Bladder microvascular endothelial cell (primary cell): ENCODE results near the gene LIF. TPM values are rescaled to one million over a fixed set of nuclear protein-coding genes. Genes with fewer than 3 reads are reported as not detected.

Experiments used
- total RNA-seq: library from RNA; depleted of rRNA; stranded (reverse); fragments of >200 nt; gene quantifications from 2 replicates; pipeline ENCODE4 v1.2.3, GENCODE V29; 2014

The LIF gene
- 0.49 and 2.0 TPM in 2 replicates for total RNA-seq

GRCh38 chr22:30245985-30246813, at the start of gene LIF:
LIF (minus strand) TSS chr22:30246759; CDS start chr22:30246695, 64 bp downstream.

GRCh38 chr22:30289141-30289979, 42.8 kb upstream of the LIF start, which contains the start of gene CASTOR1:
CASTOR1 (minus strand) TSS chr22:30289505; CDS start chr22:30289497, 8 bp downstream.

GRCh38 chr22:30266445-30267381, 20.2 kb upstream of the LIF start, which contains the start of gene OSM:
OSM (minus strand) TSS chr22:30266851; CDS start chr22:30266799, 52 bp downstream.

Other genes starting within 250 kb of the LIF start
- gene HORMAD2, start 166.3 kb downstream of the LIF start, total RNA-seq = not detected in 2 replicates
- gene OSM, start 20.1 kb upstream of the LIF start, total RNA-seq = not detected in 2 replicates
- gene CASTOR1, start 42.7 kb upstream of the LIF start, total RNA-seq = 8.8 and 8.9 TPM in 2 replicates
- gene TBC1D10A, start 80.2 kb upstream of the LIF start, total RNA-seq = 6.2 and 10.8 TPM in 2 replicates
- gene SF3A1, start 110.1 kb upstream of the LIF start, total RNA-seq = 16.8 and 33.2 TPM in 2 replicates
- gene CCDC157, start 110.2 kb upstream of the LIF start, total RNA-seq = 0.81 and 1.1 TPM in 2 replicates
- 13.8 and 22.3 TPM in 2 replicates for gene RNF215, start 140.7 kb upstream of the LIF start, total RNA-seq
- gene SEC14L2, start 150.3 kb upstream of the LIF start, total RNA-seq = 6.2 and 9.6 TPM in 2 replicates
- 24.1 and 35.5 TPM in 2 replicates for gene MTFP1, start 179.0 kb upstream of the LIF start, total RNA-seq
- not detected in 2 replicates for gene SEC14L3, start 225.3 kb upstream of the LIF start, total RNA-seq